Measurements from ENCODE around the gene AGAP1. TPM values are rescaled to one million over a fixed set of nuclear protein-coding genes. Genes with fewer than 3 reads are reported as not detected.

Gene AGAP1
- total and polyA plus RNA-seq, 7 donors = 10.8 to 42.7 (median 18.6) TPM

DNA sequence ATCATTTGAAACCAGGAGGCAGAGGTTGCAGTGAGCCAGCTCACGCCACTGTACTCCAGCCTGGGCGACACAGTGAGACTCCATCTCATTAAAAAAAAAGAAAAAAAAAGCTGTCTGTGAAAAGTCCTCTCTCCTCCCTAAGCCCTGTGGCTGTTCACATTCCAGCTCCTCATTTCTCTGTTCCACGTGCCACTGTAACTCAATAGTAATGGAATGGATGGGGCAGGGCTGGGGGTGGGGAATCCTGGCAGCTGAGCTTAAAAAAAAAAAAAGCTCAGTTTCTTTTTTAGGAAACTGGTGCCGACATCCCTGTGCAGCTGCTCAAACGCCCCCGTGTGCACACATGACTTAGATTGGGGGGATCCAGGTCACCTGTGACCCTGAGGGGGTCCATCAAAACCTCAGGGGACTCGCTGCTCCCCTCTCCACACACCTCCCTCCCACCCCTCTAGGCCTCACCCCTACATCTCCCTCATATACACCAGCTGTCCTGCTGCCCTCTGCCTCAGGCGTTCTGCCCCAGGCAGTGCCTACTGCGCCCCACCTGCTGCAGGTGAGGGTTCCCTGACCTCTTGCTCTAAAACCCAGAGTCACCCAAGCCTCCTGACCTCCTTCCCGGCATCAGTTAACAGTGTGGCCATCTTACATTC is 255.4 kb downstream of the AGAP1 start:
- no peak for TF ChIP-seq POLR2A (IDR thresholded peaks at IDR 0.05)
- TF ChIP-seq, protein P1, sequence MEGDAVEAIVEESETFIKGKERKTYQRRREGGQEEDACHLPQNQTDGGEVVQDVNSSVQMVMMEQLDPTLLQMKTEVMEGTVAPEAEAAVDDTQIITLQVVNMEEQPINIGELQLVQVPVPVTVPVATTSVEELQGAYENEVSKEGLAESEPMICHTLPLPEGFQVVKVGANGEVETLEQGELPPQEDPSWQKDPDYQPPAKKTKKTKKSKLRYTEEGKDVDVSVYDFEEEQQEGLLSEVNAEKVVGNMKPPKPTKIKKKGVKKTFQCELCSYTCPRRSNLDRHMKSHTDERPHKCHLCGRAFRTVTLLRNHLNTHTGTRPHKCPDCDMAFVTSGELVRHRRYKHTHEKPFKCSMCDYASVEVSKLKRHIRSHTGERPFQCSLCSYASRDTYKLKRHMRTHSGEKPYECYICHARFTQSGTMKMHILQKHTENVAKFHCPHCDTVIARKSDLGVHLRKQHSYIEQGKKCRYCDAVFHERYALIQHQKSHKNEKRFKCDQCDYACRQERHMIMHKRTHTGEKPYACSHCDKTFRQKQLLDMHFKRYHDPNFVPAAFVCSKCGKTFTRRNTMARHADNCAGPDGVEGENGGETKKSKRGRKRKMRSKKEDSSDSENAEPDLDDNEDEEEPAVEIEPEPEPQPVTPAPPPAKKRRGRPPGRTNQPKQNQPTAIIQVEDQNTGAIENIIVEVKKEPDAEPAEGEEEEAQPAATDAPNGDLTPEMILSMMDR (IDR thresholded peaks at IDR 0.05) = no peak
- Histone ChIP-seq H3K4me3 (peak overlapping the region in 1 of 4 donors; percentile 6), H3K27ac (peak overlapping the region; percentile 55 to 83 (median 62)), H3K36me3 (peaks cover 0 to 25% (median 3%) of the 10 kb centered on the region in 4 donors), H3K4me1 (peaks cover 0 to 49% (median 41%) of the 10 kb centered on the region in 4 donors), H3K9me3 (no peaks in the 10 kb centered on the region), H3K27me3 (no peaks in the 10 kb centered on the region)
- intact Hi-C loops (cut with DNase I) = loop anchor here (5.0 to 10.0 kb wide), 3 partner anchors 257 to 1204 kb away; partner anchors contain the start of gene AGAP1
- WGBS, 2 donors = 74 to 88% methylated on average over 10 of the region's 10 CpGs
- no peak for DNase-seq

DNA sequence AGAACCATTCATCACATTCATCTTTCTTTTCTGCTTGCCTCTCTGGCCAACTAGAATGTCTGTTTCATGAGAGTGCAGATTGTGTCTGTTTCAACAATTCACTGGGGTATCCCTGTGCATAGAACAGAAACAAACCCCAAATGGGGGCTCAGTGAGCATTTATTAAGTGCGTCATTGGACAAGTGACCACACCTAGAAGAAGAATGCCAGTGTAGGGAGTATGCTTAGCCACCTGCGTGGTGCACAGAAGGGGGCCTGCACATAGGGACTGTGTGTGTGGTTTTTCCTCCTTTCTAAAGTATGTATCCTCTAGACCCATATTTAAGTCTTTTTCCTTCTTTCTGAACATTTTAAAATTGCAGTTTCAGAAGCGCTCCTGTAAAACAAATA is 255.9 kb downstream of the AGAP1 start:
- intact Hi-C loops (cut with DNase I) = loop anchor here (5.0 to 10.0 kb wide), 3 partner anchors 257 to 1205 kb away; partner anchors contain the start of gene AGAP1

GRCh38 chr2:235752846-235753245 is 259.0 kb downstream of the AGAP1 start:
- TF ChIP-seq EP300 (IDR thresholded peaks at IDR 0.05) (no peak), POLR2A (IDR thresholded peaks at IDR 0.05) (no peak), POLR2AphosphoS5 (IDR thresholded peaks at IDR 0.05) (no peak)
- TF ChIP-seq, protein P1 (IDR thresholded peaks at IDR 0.05) = no peak

More for the DNA sequence above, 255.9 kb downstream of the AGAP1 start:
- DNase-seq = no peak
- H3K9me3 ChIP-seq = no peaks in the 10 kb centered on the region
- H3K4me1 ChIP-seq = peaks cover 0 to 49% (median 41%) of the 10 kb centered on the region in 4 donors
- H3K4me3 ChIP-seq = no peak overlapping the region
- H3K27me3 ChIP-seq = no peaks in the 10 kb centered on the region
- H3K36me3 ChIP-seq = peaks cover 0 to 25% (median 3%) of the 10 kb centered on the region in 4 donors
- TF ChIP-seq POLR2A (IDR thresholded peaks at IDR 0.05) (no peak), POLR2AphosphoS5 (IDR thresholded peaks at IDR 0.05) (no peak), EP300 (IDR thresholded peaks at IDR 0.05) (no peak)
- TF ChIP-seq, protein P1 (IDR thresholded peaks at IDR 0.05) = no peak
- peak overlapping the region; percentile 55 to 83 (median 62) for H3K27ac ChIP-seq
- WGBS, 2 donors = 90 to 94% methylated on average over 3 of the region's 3 CpGs

GRCh38 chr2:235754357-235755207 is 260.7 kb downstream of the AGAP1 start:
- H3K4me3 ChIP-seq = no peak overlapping the region
- WGBS, 2 donors = 89 to 90% methylated on average over 21 of the region's 21 CpGs
- no peaks in the 10 kb centered on the region for H3K27me3 ChIP-seq
- no peak for TF ChIP-seq EP300 (IDR thresholded peaks at IDR 0.05)
- no peak for TF ChIP-seq POLR2A (IDR thresholded peaks at IDR 0.05)
- TF ChIP-seq, protein P1 (IDR thresholded peaks at IDR 0.05) = no peak
- no peak for TF ChIP-seq POLR2AphosphoS5 (IDR thresholded peaks at IDR 0.05)
- no peak for DNase-seq
- H3K9me3 ChIP-seq = no peaks in the 10 kb centered on the region
- peaks cover 0 to 13% (median 7%) of the 10 kb centered on the region in 4 donors for H3K4me1 ChIP-seq
- H3K27ac ChIP-seq = no peak overlapping the region
- intact Hi-C loops (cut with DNase I) = no loop called here
- H3K36me3 ChIP-seq = peaks cover 0 to 19% (median 3%) of the 10 kb centered on the region in 4 donors

More at GRCh38 chr2:235752846-235753245, 259.0 kb downstream of the AGAP1 start:
- 76 to 86% methylated on average over 4 of the region's 4 CpGs for WGBS, 2 donors
- H3K27me3 ChIP-seq = no peaks in the 10 kb centered on the region
- no peak for DNase-seq
- peaks cover 0 to 29% (median 25%) of the 10 kb centered on the region in 4 donors for H3K4me1 ChIP-seq
- no peaks in the 10 kb centered on the region for H3K9me3 ChIP-seq
- H3K36me3 ChIP-seq = peaks cover 0 to 19% (median 3%) of the 10 kb centered on the region in 4 donors
- no peak overlapping the region for H3K27ac ChIP-seq
- H3K4me3 ChIP-seq = no peak overlapping the region
- intact Hi-C loops (cut with DNase I) = no loop called here

All from sigmoid colon (tissue), 7 donors.